Gastrocnemius medialis (tissue), 4 donors: ENCODE measurements around the gene ANKRD33B. TPM values are rescaled to one million over a fixed set of nuclear protein-coding genes. Genes with fewer than 3 reads are reported as not detected.
A peak's percentile ranks its signal among the peaks of the same experiment; 100 is the strongest.

Experiments
- ATAC-seq, 2 donors: fragments of 150-250 bp; one replicate each; pipeline ENCODE4 v1.9.1; 2016
- DNase-seq, 2 donors: peaks; one replicate each; pipeline ENCODE4 v3.0.0-alpha.2; 2019
- H3K27ac ChIP-seq, 4 donors: fragments of 200-600 bp; sonication (generic); 1 replicate in 1 of 4; 2 replicates in 3 of 4; pipeline ENCODE4 v1.5.1; 2016 to 2018; ENCODE audit warnings: mild to moderate bottlenecking in 2 of 4, moderate library complexity in 1 of 4
- H3K27me3 ChIP-seq, 3 donors: fragments of 200-600 bp; sonication (generic) in 2 of 3; 1 replicate in 1 of 3; 2 replicates in 2 of 3; pipeline versions ENCODE4 v1.5.1 to v1.6.0; 2016 to 2019; ENCODE audit warnings: mild to moderate bottlenecking in 1 of 3, moderate library complexity in 1 of 3
- H3K36me3 ChIP-seq, 2 donors: fragments of 200-600 bp; sonication (generic) in 1 of 2; one replicate each; pipeline ENCODE4 v1.5.1; 2017 to 2018
- H3K4me1 ChIP-seq, 2 donors: fragments of 200-600 bp; sonication (generic) in 1 of 2; one replicate each; pipeline ENCODE4 v1.5.1; 2016 to 2017; ENCODE audit warnings: mild to moderate bottlenecking in 2 of 2
- H3K4me3 ChIP-seq, 4 donors: fragments of 200-600 bp; sonication (generic) in 3 of 4; 1 replicate in 1 of 4; 2 replicates in 3 of 4; pipeline ENCODE4 v1.5.1; 2016 to 2019; ENCODE audit warnings: mild to moderate bottlenecking in 2 of 4
- H3K9me3 ChIP-seq, 3 donors: fragments of 200-600 bp; sonication (generic) in 2 of 3; 1 replicate in 1 of 3; 2 replicates in 2 of 3; pipeline ENCODE4 v1.5.1; 2016 to 2019
- CTCF ChIP-seq, 5 experiments: fragments of 450-650 bp in 3 of 5; fragments of 200-600 bp in 2 of 5; sonication (generic) in 2 of 5; IDR thresholded peaks in 4 of 5; conservative IDR thresholded peaks in 1 of 5; 1 replicate in 4 of 5; 2 replicates in 1 of 5; pipeline ENCODE4 v1.5.1; 2016 to 2019; ENCODE audit warnings: antibody characterized with exemption in 5 of 5, mild to moderate bottlenecking in 3 of 5, moderate library complexity in 3 of 5
- POLR2A ChIP-seq, 2 donors: fragments of 450-650 bp; IDR thresholded peaks; one replicate each; pipeline ENCODE4 v1.6.1; 2017; ENCODE audit warnings: antibody characterized with exemption in 2 of 2, mild to moderate bottlenecking in 2 of 2, moderate library complexity in 2 of 2
- in situ Hi-C, 4 donors: fragments of 200-750 bp; cut with MboI; loops; one replicate each; pipeline versions ENCODE4 v1.15.0 to v1.8.0; 2017; ENCODE audit warnings: low sequenced_read_pairs in 4 of 4
- intact Hi-C: fragments of 100-400 bp; cut with DNase I; formaldehyde crosslinking; loops from one replicate; pipeline ENCODE4 v1.15.1; 2023; ENCODE audit warnings: low total_unique reads
- total RNA-seq, 4 donors: library from RNA; depleted of rRNA; stranded (reverse); fragments of >200 nt; gene quantifications; one replicate each; pipeline versions ENCODE4 v1.1.0 to v1.2.3, GENCODE V29; 2016

The ANKRD33B gene
- total RNA-seq, 4 donors from 2014 or later = 2.2 to 38.9 (median 15.1) TPM

- no peaks in the 10 kb centered on the region for H3K36me3 ChIP-seq
- H3K4me3 ChIP-seq = no peak overlapping the region
- H3K9me3 ChIP-seq = no peaks in the 10 kb centered on the region
- no peaks in the 10 kb centered on the region for H3K27me3 ChIP-seq
- no peak overlapping the region for H3K27ac ChIP-seq
- TF ChIP-seq POLR2A (IDR thresholded peaks at IDR 0.05) (no peak), CTCF (IDR thresholded peaks at IDR 0.05 in 4 of 5, conservative IDR thresholded peaks at IDR 0.05 in 1 of 5) (no peak)
- no peak for DNase-seq
- intact Hi-C loops = no loop called here
- no peak for ATAC-seq
- H3K4me1 ChIP-seq = peaks cover 17 to 21% of the 10 kb centered on the region in 2 donors
- in situ Hi-C loops = no loop called here
These were observed 22.7 kb downstream of the ANKRD33B start for GRCh38 chr5:10586555-10586954.

- H3K36me3 ChIP-seq = no peaks in the 10 kb centered on the region
- H3K4me3 ChIP-seq = no peak overlapping the region
- intact Hi-C loops = no loop called here
- no peaks in the 10 kb centered on the region for H3K9me3 ChIP-seq
- no peak for TF ChIP-seq POLR2A (IDR thresholded peaks at IDR 0.05)
- in situ Hi-C loops = no loop called here
- peaks cover 7 to 17% of the 10 kb centered on the region in 2 donors for H3K4me1 ChIP-seq
- no peak for ATAC-seq
- no peaks in the 10 kb centered on the region for H3K27me3 ChIP-seq
- DNase-seq = no peak
- H3K27ac ChIP-seq = peak overlapping the region in 1 of 4 donors; percentile 18
These were observed 24.4 kb downstream of the ANKRD33B start for GRCh38 chr5:10588109-10588775.

GRCh38 chr5:10588779-10589447, 25.0 kb downstream of the ANKRD33B start:
- Histone ChIP-seq H3K27ac (peak overlapping the region in 2 of 4 donors; percentile 18 to 27), H3K4me1 (peaks cover 1 to 10% of the 10 kb centered on the region in 2 donors)
- no peak for ATAC-seq

GRCh38 chr5:10590226-10590999, 26.5 kb downstream of the ANKRD33B start:
- in situ Hi-C loops = no loop called here
- H3K4me3 ChIP-seq = no peak overlapping the region
- H3K36me3 ChIP-seq = no peaks in the 10 kb centered on the region
- intact Hi-C loops = no loop called here
- peak in 1 of 2 donors; percentile 28 for ATAC-seq
- no peak for TF ChIP-seq POLR2A (IDR thresholded peaks at IDR 0.05)
- TF ChIP-seq CTCF (IDR thresholded peaks at IDR 0.05 in 4 of 5, conservative IDR thresholded peaks at IDR 0.05 in 1 of 5) = no peak
- H3K27me3 ChIP-seq = no peaks in the 10 kb centered on the region
- H3K9me3 ChIP-seq = no peaks in the 10 kb centered on the region
- H3K27ac ChIP-seq = peak overlapping the region in 3 of 4 donors; percentile 4 to 53 (median 15)
- DNase-seq = no peak
- peaks cover 11% of the 10 kb centered on the region in 2 donors for H3K4me1 ChIP-seq

More at GRCh38 chr5:10588779-10589447, 25.0 kb downstream of the ANKRD33B start:
- DNase-seq = no peak
- H3K36me3 ChIP-seq = no peaks in the 10 kb centered on the region
- H3K27me3 ChIP-seq = no peaks in the 10 kb centered on the region
- H3K9me3 ChIP-seq = no peaks in the 10 kb centered on the region
- intact Hi-C loops = no loop called here
- TF ChIP-seq POLR2A (IDR thresholded peaks at IDR 0.05) (no peak), CTCF (IDR thresholded peaks at IDR 0.05 in 4 of 5, conservative IDR thresholded peaks at IDR 0.05 in 1 of 5) (no peak)
- in situ Hi-C loops = no loop called here
- H3K4me3 ChIP-seq = no peak overlapping the region

GRCh38 chr5:10591159-10591558, 27.3 kb downstream of the ANKRD33B start:
- H3K36me3 ChIP-seq = no peaks in the 10 kb centered on the region
- TF ChIP-seq CTCF (IDR thresholded peaks at IDR 0.05 in 4 of 5, conservative IDR thresholded peaks at IDR 0.05 in 1 of 5) (no peak), POLR2A (IDR thresholded peaks at IDR 0.05) (no peak)
- H3K9me3 ChIP-seq = no peaks in the 10 kb centered on the region
- no peak overlapping the region for H3K4me3 ChIP-seq
- H3K4me1 ChIP-seq = peaks cover 14 to 16% of the 10 kb centered on the region in 2 donors
- no peak for DNase-seq
- ATAC-seq = no peak
- H3K27ac ChIP-seq = peak overlapping the region in 1 of 4 donors; percentile 53
- in situ Hi-C loops (no loop called here), intact Hi-C loops (no loop called here)
- no peaks in the 10 kb centered on the region for H3K27me3 ChIP-seq
